HepG2 (cell line): Measurements from ENCODE around the gene PRR22. TPM values are rescaled to one million over a fixed set of nuclear protein-coding genes. Genes with fewer than 3 reads are reported as not detected.

ENCODE experiments used
- ARID2 ChIP-seq: sonication (generic); formaldehyde crosslinking; IDR thresholded peaks from 2 replicates; pipeline ENCODE4 v1.8.1; 2022; ENCODE audit warnings: mild to moderate bottlenecking, missing genetic modification reagents, borderline replicate concordance
- CCDC6 ChIP-seq: sonication (generic); formaldehyde crosslinking; IDR thresholded peaks from 2 replicates; pipeline ENCODE4 v1.8.1; 2022; ENCODE audit warnings: mild to moderate bottlenecking, missing genetic modification reagents, moderate library complexity
- CHD4 ChIP-seq: fragments of 200-600 bp; sonication (generic); IDR thresholded peaks from 2 replicates; pipeline ENCODE4 v1.7.0; 2017; ENCODE audit warnings: mild to moderate bottlenecking, low read length, borderline replicate concordance
- DNMT3B ChIP-seq: conservative IDR thresholded peaks from 2 replicates; pipeline ENCODE4 v1.6.1; 2016; ENCODE audit warnings: missing biosample characterization, control low read depth
- ETV6 ChIP-seq: sonication (generic); formaldehyde crosslinking; conservative IDR thresholded peaks from 2 replicates; pipeline ENCODE4 v1.4.0; 2020; ENCODE audit warnings: missing genetic modification reagents
- FLYWCH1 ChIP-seq: sonication (generic); formaldehyde crosslinking; IDR thresholded peaks from 2 replicates; pipeline ENCODE4 v1.8.1; 2023; ENCODE audit warnings: mild to moderate bottlenecking, missing genetic modification reagents
- FOSL1 ChIP-seq: sonication (generic); formaldehyde crosslinking; IDR thresholded peaks from 2 replicates; pipeline ENCODE4 v1.9.0; 2021; ENCODE audit warnings: missing genetic modification reagents, borderline replicate concordance
- KDM1A ChIP-seq: IDR thresholded peaks from 2 replicates; pipeline ENCODE4 v1.6.1; 2016; ENCODE audit warnings: missing compliant biosample characterization
- MEIS2 ChIP-seq: sonication (generic); formaldehyde crosslinking; IDR thresholded peaks from 2 replicates; pipeline ENCODE4 v1.9.0; 2021; ENCODE audit warnings: mild to moderate bottlenecking, missing genetic modification reagents
- POLR2AphosphoS2 ChIP-seq: IDR thresholded peaks from 2 replicates; pipeline ENCODE4 v1.6.1; 2011; ENCODE audit warnings: low read depth, low read length, improper control_type of control experiment
- RNF2 ChIP-seq: fragments of 450-650 bp; conservative IDR thresholded peaks from 2 replicates; pipeline ENCODE4 v1.6.1; 2016; ENCODE audit warnings: low read depth
- TAF15 ChIP-seq: fragments of 200-400 bp; formaldehyde crosslinking; IDR thresholded peaks from one replicate; pipeline ENCODE4 v1.6.1; 2018; ENCODE audit warnings: mild to moderate bottlenecking, low read depth, low read length; ENCODE audit not compliant: poor library complexity, severe bottlenecking
- ZMYM4 ChIP-seq: sonication (generic); formaldehyde crosslinking; IDR thresholded peaks from 2 replicates; pipeline ENCODE4 v1.8.1; 2023; ENCODE audit warnings: mild to moderate bottlenecking, missing genetic modification reagents
- ZNF256 ChIP-seq: sonication (generic); formaldehyde crosslinking; conservative IDR thresholded peaks from 2 replicates; pipeline ENCODE4 v1.4.0; 2020; ENCODE audit warnings: missing genetic modification reagents
- ZNF317 ChIP-seq: sonication (generic); formaldehyde crosslinking; IDR thresholded peaks from 2 replicates; pipeline ENCODE4 v1.5.0; 2020; ENCODE audit warnings: mild to moderate bottlenecking, missing genetic modification reagents
- ZNF354B ChIP-seq: sonication (generic); formaldehyde crosslinking; IDR thresholded peaks from 2 replicates; pipeline ENCODE4 v1.8.0; 2022; ENCODE audit warnings: mild to moderate bottlenecking, missing genetic modification reagents
- ZNF382 ChIP-seq: sonication (generic); formaldehyde crosslinking; IDR thresholded peaks from 2 replicates; pipeline ENCODE4 v1.5.0; 2020; ENCODE audit warnings: missing genetic modification reagents, mild to moderate bottlenecking, borderline replicate concordance
- ZNF557 ChIP-seq: sonication (generic); formaldehyde crosslinking; IDR thresholded peaks from 2 replicates; pipeline ENCODE4 v1.4.0; 2020; ENCODE audit warnings: missing genetic modification reagents
- ZNF562 ChIP-seq: sonication (generic); formaldehyde crosslinking; IDR thresholded peaks from 2 replicates; pipeline ENCODE4 v1.8.0; 2022; ENCODE audit warnings: missing genetic modification reagents, borderline replicate concordance
- ZNF766 ChIP-seq: sonication (generic); formaldehyde crosslinking; IDR thresholded peaks from 2 replicates; pipeline ENCODE4 v1.5.0; 2020; ENCODE audit warnings: missing genetic modification reagents, borderline replicate concordance
- polyA plus RNA-seq, 8 experiments: library from polyadenylated mRNA; depleted of rRNA in 3 of 8; stranded (reverse) in 7 of 8; unstranded in 1 of 8; fragments of >200 nt; fragmentation: Illumina TruSeq in 4 of 8; extraction: Trizol in 4 of 8; gene quantifications; 2 replicates each; pipeline versions ENCODE4 v1.2.1 to v1.2.3, GENCODE V29; 2011 to 2016; ENCODE audit warnings: low read depth in 4 of 8, missing spikeins in 1 of 8, mixed read lengths in 1 of 8; ENCODE audit not compliant: insufficient read depth in 1 of 8
- total RNA-seq, 5 experiments: library from RNA; depleted of rRNA; stranded (reverse); fragments of >200 nt; fragmentation: Illumina TruSeq; extraction: Trizol; gene quantifications; 2 replicates each; pipeline ENCODE4 v1.2.3, GENCODE V29; 2016; ENCODE audit warnings: low read depth in 1 of 5
- TF ChIP-seq, protein P1 (sequence below): sonication (generic); formaldehyde crosslinking; IDR thresholded peaks from 2 replicates; pipeline ENCODE4 v1.4.0; 2020; ENCODE audit warnings: missing genetic modification reagents
- TF ChIP-seq, protein P2 (sequence below): sonication (generic); formaldehyde crosslinking; IDR thresholded peaks from 2 replicates; pipeline ENCODE4 v1.4.0; 2020; ENCODE audit warnings: missing genetic modification reagents, mild to moderate bottlenecking, borderline replicate concordance
- TF ChIP-seq, protein P3 (sequence below): sonication (generic); formaldehyde crosslinking; IDR thresholded peaks from 2 replicates; pipeline ENCODE4 v1.9.0; 2021; ENCODE audit warnings: missing genetic modification reagents, mild to moderate bottlenecking, borderline replicate concordance

PRR22 gene
- total and polyA plus RNA-seq, 2 of the 13 experiments (the other 11 are each of a cell fraction or from before 2014, with no cell fraction given): 0.84 to 2.3 TPM

DNA sequence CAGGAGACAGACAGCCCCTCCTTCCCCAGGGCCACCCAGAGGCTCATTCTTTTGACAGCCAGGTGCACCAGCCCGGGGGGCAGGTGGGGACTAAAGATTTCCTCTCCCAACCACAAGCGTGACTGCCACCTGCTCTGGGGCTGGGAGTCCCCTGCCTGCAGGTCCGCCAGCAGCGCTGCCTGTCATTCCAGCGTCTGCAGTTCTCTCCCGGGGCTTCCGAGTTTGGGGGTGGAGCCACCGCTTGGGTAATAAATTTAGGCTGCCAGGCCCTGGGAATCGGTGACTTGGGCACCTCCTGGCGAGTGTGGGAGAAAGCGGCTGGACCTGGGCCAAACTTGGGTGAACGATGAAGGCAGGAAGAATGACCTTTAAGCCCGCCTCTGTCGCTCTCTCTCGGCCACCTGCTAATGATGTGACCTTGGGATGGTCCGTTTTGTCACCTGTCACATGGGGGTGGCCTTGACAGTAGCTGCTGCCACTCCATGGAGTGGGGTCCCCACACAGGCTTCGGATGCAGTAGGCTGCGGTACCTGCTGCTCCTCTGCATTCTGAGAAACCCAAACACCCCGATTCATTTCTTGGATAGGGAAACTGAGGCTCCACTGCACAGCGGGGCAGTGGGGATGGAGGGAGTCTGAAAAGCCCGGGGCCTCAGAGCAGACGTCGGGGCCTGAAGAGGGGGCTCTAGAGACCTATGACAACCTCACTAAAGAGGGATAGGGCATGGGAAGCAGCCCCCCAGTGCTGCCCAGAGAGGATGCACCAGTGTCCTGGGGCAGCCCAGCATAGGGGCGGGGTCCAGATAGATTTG is 42.2 kb upstream of the PRR22 start (continued):
- TF ChIP-seq, protein P1, sequence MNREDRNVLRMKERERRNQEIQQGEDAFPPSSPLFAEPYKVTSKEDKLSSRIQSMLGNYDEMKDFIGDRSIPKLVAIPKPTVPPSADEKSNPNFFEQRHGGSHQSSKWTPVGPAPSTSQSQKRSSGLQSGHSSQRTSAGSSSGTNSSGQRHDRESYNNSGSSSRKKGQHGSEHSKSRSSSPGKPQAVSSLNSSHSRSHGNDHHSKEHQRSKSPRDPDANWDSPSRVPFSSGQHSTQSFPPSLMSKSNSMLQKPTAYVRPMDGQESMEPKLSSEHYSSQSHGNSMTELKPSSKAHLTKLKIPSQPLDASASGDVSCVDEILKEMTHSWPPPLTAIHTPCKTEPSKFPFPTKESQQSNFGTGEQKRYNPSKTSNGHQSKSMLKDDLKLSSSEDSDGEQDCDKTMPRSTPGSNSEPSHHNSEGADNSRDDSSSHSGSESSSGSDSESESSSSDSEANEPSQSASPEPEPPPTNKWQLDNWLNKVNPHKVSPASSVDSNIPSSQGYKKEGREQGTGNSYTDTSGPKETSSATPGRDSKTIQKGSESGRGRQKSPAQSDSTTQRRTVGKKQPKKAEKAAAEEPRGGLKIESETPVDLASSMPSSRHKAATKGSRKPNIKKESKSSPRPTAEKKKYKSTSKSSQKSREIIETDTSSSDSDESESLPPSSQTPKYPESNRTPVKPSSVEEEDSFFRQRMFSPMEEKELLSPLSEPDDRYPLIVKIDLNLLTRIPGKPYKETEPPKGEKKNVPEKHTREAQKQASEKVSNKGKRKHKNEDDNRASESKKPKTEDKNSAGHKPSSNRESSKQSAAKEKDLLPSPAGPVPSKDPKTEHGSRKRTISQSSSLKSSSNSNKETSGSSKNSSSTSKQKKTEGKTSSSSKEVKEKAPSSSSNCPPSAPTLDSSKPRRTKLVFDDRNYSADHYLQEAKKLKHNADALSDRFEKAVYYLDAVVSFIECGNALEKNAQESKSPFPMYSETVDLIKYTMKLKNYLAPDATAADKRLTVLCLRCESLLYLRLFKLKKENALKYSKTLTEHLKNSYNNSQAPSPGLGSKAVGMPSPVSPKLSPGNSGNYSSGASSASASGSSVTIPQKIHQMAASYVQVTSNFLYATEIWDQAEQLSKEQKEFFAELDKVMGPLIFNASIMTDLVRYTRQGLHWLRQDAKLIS (CRISPR knock-in tag): no peak
- TF ChIP-seq ZNF256 (CRISPR knock-in tag): no peak
- TF ChIP-seq POLR2AphosphoS2: no peak
- TF ChIP-seq, protein P2, sequence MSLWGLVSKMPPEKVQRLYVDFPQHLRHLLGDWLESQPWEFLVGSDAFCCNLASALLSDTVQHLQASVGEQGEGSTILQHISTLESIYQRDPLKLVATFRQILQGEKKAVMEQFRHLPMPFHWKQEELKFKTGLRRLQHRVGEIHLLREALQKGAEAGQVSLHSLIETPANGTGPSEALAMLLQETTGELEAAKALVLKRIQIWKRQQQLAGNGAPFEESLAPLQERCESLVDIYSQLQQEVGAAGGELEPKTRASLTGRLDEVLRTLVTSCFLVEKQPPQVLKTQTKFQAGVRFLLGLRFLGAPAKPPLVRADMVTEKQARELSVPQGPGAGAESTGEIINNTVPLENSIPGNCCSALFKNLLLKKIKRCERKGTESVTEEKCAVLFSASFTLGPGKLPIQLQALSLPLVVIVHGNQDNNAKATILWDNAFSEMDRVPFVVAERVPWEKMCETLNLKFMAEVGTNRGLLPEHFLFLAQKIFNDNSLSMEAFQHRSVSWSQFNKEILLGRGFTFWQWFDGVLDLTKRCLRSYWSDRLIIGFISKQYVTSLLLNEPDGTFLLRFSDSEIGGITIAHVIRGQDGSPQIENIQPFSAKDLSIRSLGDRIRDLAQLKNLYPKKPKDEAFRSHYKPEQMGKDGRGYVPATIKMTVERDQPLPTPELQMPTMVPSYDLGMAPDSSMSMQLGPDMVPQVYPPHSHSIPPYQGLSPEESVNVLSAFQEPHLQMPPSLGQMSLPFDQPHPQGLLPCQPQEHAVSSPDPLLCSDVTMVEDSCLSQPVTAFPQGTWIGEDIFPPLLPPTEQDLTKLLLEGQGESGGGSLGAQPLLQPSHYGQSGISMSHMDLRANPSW (CRISPR knock-in tag): no peak; the same call in 1 of the 2 replicates
- TF ChIP-seq ZMYM4: peak; percentile 73
- peak; percentile 75; the same call in 1 of the 2 replicates for TF ChIP-seq MEIS2 (CRISPR knock-in tag)
- TF ChIP-seq DNMT3B (CRISPR knock-in tag): no peak
- no peak for TF ChIP-seq ZNF562 (CRISPR knock-in tag)
- TF ChIP-seq, protein P3, sequence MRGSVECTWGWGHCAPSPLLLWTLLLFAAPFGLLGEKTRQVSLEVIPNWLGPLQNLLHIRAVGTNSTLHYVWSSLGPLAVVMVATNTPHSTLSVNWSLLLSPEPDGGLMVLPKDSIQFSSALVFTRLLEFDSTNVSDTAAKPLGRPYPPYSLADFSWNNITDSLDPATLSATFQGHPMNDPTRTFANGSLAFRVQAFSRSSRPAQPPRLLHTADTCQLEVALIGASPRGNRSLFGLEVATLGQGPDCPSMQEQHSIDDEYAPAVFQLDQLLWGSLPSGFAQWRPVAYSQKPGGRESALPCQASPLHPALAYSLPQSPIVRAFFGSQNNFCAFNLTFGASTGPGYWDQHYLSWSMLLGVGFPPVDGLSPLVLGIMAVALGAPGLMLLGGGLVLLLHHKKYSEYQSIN: no peak
- TF ChIP-seq TAF15: peak; percentile 41
- TF ChIP-seq ZNF317: no peak
- no peak for TF ChIP-seq FLYWCH1 (CRISPR knock-in tag)
- no peak for TF ChIP-seq FOSL1
- no peak; the same call in 1 of the 2 replicates for TF ChIP-seq RNF2
- TF ChIP-seq ETV6 (CRISPR knock-in tag): no peak
- peak; percentile 88 for TF ChIP-seq CHD4
- 0 out of 2 replicates have a peak, but pooled peaks have one; percentile 74 for TF ChIP-seq CCDC6 (CRISPR knock-in tag)
- no peak for TF ChIP-seq ZNF766 (CRISPR knock-in tag)
- no peak for TF ChIP-seq ARID2 (CRISPR knock-in tag)
- TF ChIP-seq ZNF557 (CRISPR knock-in tag): no peak
- no peak for TF ChIP-seq ZNF382 (CRISPR knock-in tag)
- TF ChIP-seq ZNF354B (CRISPR knock-in tag): no peak
- no peak for TF ChIP-seq KDM1A (CRISPR knock-in tag)
